ENCODE data around the gene FBXW10. TPM values are rescaled to one million over a fixed set of nuclear protein-coding genes. Genes with fewer than 3 reads are reported as not detected.
"Not testable (repeated sequence)": the region's sequence is repeated elsewhere in the genome, so short reads cannot be mapped to it uniquely, and the experiment has no call there.

The FBXW10 gene
- total RNA-seq, 2 experiments from 2014 or later = not detected

- H3K36me3 Mint-ChIP-seq (ENCODE audit: low read depth); CTCF ChIA-PET; H3K9me3 Mint-ChIP-seq (ENCODE audit: insufficient read depth); H3K4me1 Mint-ChIP-seq (ENCODE audit: low read depth); DNase-seq; H3K27me3 Mint-ChIP-seq (ENCODE audit: low read depth); H3K27ac Mint-ChIP-seq; ATAC-seq; H3K4me3 Mint-ChIP-seq; POLR2A ChIA-PET: not testable (repeated sequence)
These were observed 20.3 kb upstream of the FBXW10 start for GRCh38 chr17:18723509-18723908.

DNA sequence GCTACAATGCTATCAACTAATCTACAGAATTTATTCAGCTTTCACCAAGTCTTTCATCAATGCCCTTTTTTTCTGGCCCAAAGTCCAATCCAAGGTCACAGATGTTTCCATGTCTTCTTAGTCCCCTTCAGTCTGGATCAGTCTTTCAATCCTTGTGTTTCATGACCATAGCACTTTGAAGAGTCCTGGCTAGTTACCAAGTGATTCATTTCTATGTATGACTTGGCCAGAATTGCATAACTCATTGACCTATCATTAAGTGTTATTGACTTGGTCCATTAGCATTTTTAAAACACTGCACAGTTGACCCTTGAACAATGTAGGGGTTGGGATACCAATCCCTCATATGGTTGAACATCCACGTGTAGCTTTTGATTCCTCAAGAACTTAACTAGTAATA is 11.4 kb upstream of the FBXW10 start:
- CTCF ChIA-PET; H3K27ac Mint-ChIP-seq; POLR2A ChIA-PET; ATAC-seq; H3K4me1 Mint-ChIP-seq (ENCODE audit: low read depth); DNase-seq; H3K36me3 Mint-ChIP-seq (ENCODE audit: low read depth); H3K27me3 Mint-ChIP-seq (ENCODE audit: low read depth); H3K4me3 Mint-ChIP-seq; H3K9me3 Mint-ChIP-seq (ENCODE audit: insufficient read depth): not testable (repeated sequence)

DNA sequence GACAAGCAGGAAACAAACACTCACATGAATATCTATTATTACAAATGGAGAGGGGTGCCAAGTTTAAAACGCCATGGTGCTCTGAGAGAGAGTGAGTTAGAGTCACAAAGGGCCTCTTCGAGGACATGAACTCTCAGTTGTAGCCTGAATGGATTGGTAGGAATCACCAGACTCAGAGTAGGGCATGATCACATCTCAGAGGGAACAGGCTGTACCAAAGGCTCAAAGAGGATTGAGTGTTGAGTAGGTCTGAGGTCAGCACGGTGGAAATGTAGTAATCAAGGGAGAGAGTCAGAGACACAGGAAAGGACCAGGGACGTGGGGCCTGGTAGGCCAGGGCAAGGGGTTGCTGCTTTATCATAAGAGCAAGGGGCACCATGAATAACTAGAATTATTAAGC is 10.5 kb upstream of the FBXW10 start:
- H3K27ac Mint-ChIP-seq = not testable (repeated sequence)

GRCh38 chr17:18739616-18740391 is 4.0 kb upstream of the FBXW10 start:
- ATAC-seq; H3K27ac Mint-ChIP-seq; H3K27me3 Mint-ChIP-seq (ENCODE audit: low read depth); H3K9me3 Mint-ChIP-seq (ENCODE audit: insufficient read depth); H3K4me1 Mint-ChIP-seq (ENCODE audit: low read depth); H3K36me3 Mint-ChIP-seq (ENCODE audit: low read depth); POLR2A ChIA-PET; DNase-seq; H3K4me3 Mint-ChIP-seq; CTCF ChIA-PET: not testable (repeated sequence)

More for the DNA sequence above, 10.5 kb upstream of the FBXW10 start:
- POLR2A ChIA-PET; H3K4me1 Mint-ChIP-seq (ENCODE audit: low read depth); DNase-seq; ATAC-seq; H3K36me3 Mint-ChIP-seq (ENCODE audit: low read depth); CTCF ChIA-PET; H3K9me3 Mint-ChIP-seq (ENCODE audit: insufficient read depth); H3K27me3 Mint-ChIP-seq (ENCODE audit: low read depth); H3K4me3 Mint-ChIP-seq: not testable (repeated sequence)

DNA sequence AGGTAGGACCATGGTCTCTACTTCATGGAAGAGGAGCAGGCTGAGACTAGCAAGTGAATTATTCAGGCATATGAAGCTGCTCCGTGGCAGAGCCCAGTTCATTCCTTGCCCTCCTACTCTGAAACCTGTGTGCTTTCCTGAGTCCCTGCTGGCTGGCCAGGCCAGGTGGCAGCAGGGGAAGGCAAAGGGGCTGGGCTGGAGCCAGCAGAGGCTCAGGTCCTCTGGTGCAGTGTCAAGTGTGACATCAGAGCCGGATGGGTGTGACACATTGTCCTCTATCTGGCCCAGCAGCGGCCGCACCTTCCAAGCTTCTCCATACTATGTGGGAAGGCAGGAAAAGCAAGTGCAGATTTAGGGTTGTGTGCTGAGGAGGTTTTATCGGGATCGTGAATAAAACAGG is 2.6 kb upstream of the FBXW10 start:
- ATAC-seq; H3K4me1 Mint-ChIP-seq (ENCODE audit: low read depth); H3K9me3 Mint-ChIP-seq (ENCODE audit: insufficient read depth); H3K27me3 Mint-ChIP-seq (ENCODE audit: low read depth); H3K36me3 Mint-ChIP-seq (ENCODE audit: low read depth); H3K4me3 Mint-ChIP-seq; CTCF ChIA-PET; POLR2A ChIA-PET; H3K27ac Mint-ChIP-seq; DNase-seq: not testable (repeated sequence)

DNA sequence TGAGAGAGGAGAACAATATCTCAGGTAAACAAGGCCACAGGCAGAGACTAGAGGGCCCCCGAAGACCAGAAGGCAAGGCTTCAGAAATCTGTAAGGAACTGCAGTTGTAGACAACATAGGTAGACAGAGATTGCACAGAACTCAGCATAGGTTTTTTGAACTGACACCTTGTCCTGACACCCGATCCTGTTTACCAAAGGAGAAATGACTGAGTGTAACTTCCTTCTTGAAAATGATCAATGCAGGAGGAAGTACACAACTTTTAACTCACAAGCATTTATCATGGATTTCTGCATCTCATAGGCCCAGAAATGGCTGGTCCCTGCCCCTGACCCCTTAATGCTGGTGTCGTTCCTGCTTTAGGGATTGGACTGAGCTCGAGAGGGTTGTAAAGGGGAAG is 872 bp downstream of the FBXW10 start:
- H3K27me3 Mint-ChIP-seq (ENCODE audit: low read depth); POLR2A ChIA-PET; DNase-seq; H3K9me3 Mint-ChIP-seq (ENCODE audit: insufficient read depth); ATAC-seq; H3K27ac Mint-ChIP-seq; H3K4me1 Mint-ChIP-seq (ENCODE audit: low read depth); H3K36me3 Mint-ChIP-seq (ENCODE audit: low read depth); H3K4me3 Mint-ChIP-seq; CTCF ChIA-PET: not testable (repeated sequence)

DNA sequence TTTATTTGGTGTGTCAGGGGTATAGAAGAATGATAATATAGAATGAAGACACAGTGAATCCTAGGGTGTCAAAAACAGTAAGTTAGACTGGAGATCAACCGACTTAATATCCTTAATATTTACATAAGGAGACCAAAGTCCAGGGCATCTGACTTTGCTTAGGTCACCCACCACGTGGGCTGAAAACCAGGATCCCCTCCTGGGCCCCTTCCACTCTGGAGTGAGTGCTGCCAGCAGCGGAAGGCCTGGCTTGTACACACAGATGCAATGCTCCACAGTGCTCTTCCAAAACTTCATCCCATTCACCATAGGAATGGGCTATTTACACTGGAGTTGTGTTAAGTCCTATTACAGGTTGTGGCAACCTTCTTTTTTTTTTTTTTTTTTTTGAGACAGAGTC is 2.7 kb downstream of the FBXW10 start:
- H3K27ac Mint-ChIP-seq; DNase-seq; H3K4me3 Mint-ChIP-seq; H3K36me3 Mint-ChIP-seq (ENCODE audit: low read depth); H3K4me1 Mint-ChIP-seq (ENCODE audit: low read depth); CTCF ChIA-PET; POLR2A ChIA-PET; H3K27me3 Mint-ChIP-seq (ENCODE audit: low read depth); H3K9me3 Mint-ChIP-seq (ENCODE audit: insufficient read depth); ATAC-seq: not testable (repeated sequence)

GRCh38 chr17:18747501-18747900 is 3.6 kb downstream of the FBXW10 start:
- H3K4me1 Mint-ChIP-seq (ENCODE audit: low read depth); H3K27ac Mint-ChIP-seq; H3K4me3 Mint-ChIP-seq; ATAC-seq; H3K27me3 Mint-ChIP-seq (ENCODE audit: low read depth); DNase-seq; H3K9me3 Mint-ChIP-seq (ENCODE audit: insufficient read depth); CTCF ChIA-PET; H3K36me3 Mint-ChIP-seq (ENCODE audit: low read depth); POLR2A ChIA-PET: not testable (repeated sequence)

DNA sequence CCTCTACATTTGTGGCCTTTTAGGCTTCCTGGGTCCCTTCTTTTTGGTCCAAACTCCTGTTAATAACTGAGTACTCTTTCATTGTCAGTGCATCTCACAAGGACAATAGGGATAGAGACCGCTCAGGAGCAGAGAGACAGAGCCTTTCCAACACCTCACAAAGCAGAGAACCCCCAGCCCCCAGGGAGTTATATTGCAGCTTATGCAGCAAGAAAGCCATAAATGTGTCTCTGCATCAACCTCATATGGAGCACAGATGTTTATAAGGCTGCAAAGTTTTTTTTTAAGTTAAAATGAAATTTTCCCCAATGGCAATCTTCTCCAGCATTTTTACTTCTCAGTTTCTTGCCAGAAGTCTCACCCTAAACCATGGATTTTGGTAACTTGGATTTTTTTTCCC is 6.4 kb downstream of the FBXW10 start:
- ATAC-seq; H3K4me1 Mint-ChIP-seq (ENCODE audit: low read depth); H3K36me3 Mint-ChIP-seq (ENCODE audit: low read depth); CTCF ChIA-PET; H3K27me3 Mint-ChIP-seq (ENCODE audit: low read depth); H3K9me3 Mint-ChIP-seq (ENCODE audit: insufficient read depth); H3K4me3 Mint-ChIP-seq; POLR2A ChIA-PET; DNase-seq; H3K27ac Mint-ChIP-seq: not testable (repeated sequence)

DNA sequence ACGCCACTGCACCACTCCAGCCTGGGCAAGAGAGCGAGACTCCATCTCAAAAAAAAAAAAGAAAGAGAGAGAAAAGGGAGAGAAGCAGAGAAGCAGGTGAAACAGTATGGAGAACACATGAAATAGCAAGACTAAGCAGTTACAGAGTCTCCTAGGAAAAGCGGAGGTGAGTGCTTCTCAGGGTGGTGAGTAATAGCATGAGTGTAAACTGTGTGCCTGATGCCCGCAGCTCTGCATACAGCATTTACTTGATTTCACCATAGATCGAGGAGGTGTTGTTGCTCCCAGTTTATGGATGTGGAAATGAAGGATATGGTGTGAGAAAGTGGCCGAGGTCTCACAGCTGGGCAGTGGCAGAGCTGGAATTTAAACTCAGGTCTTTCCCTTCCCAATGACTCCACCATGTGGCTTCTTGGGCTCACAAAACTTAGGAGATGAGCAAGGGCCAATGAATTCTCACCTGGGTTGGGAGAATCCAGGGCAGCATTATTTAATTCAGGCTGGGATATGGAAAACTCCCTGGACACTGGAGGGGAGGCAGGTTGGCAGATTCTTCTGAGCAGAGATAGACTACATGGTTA is 10.1 kb downstream of the FBXW10 start:
- ATAC-seq; POLR2A ChIA-PET; DNase-seq; H3K27ac Mint-ChIP-seq; CTCF ChIA-PET; H3K9me3 Mint-ChIP-seq (ENCODE audit: insufficient read depth); H3K36me3 Mint-ChIP-seq (ENCODE audit: low read depth); H3K27me3 Mint-ChIP-seq (ENCODE audit: low read depth); H3K4me3 Mint-ChIP-seq; H3K4me1 Mint-ChIP-seq (ENCODE audit: low read depth): not testable (repeated sequence)

GRCh38 chr17:18755969-18756368 is 12.1 kb downstream of the FBXW10 start:
- H3K27ac Mint-ChIP-seq; H3K9me3 Mint-ChIP-seq (ENCODE audit: insufficient read depth); H3K4me3 Mint-ChIP-seq; H3K4me1 Mint-ChIP-seq (ENCODE audit: low read depth); ATAC-seq; H3K27me3 Mint-ChIP-seq (ENCODE audit: low read depth); POLR2A ChIA-PET; DNase-seq; H3K36me3 Mint-ChIP-seq (ENCODE audit: low read depth); CTCF ChIA-PET: not testable (repeated sequence)

- H3K9me3 Mint-ChIP-seq (ENCODE audit: insufficient read depth); POLR2A ChIA-PET; DNase-seq; H3K4me3 Mint-ChIP-seq; H3K27me3 Mint-ChIP-seq (ENCODE audit: low read depth); H3K27ac Mint-ChIP-seq; CTCF ChIA-PET; H3K4me1 Mint-ChIP-seq (ENCODE audit: low read depth); ATAC-seq; H3K36me3 Mint-ChIP-seq (ENCODE audit: low read depth): not testable (repeated sequence)
These were observed 13.7 kb downstream of the FBXW10 start for GRCh38 chr17:18757368-18758044.
